DMS114 treated with DMSO at 0.1 percent for 48 hours (cell line): ENCODE measurements around the gene BARX1.
"Not testable (repeated sequence)": the region's sequence is repeated elsewhere in the genome, so short reads cannot be mapped to it uniquely, and the experiment has no call there.

Source experiments
- DNase-seq: peaks from one replicate; lab custom pipeline; 2025; ENCODE audit not compliant: unreplicated experiment; lab: John Stamatoyannopoulos, UW

The BARX1 gene

GRCh38 chr9:93952784-93953495, 2.2 kb downstream of the BARX1 start:
- no peak for DNase-seq

- no peak for DNase-seq
Measured at GRCh38 chr9:93952119-93952783, 2.9 kb downstream of the BARX1 start.

GRCh38 chr9:93951655-93952118, 3.5 kb downstream of the BARX1 start:
- no peak for DNase-seq

- no peak for DNase-seq
Measured at GRCh38 chr9:93950619-93951601, 4.2 kb downstream of the BARX1 start.

- no peak for DNase-seq
Measured at GRCh38 chr9:93949694-93950449, 5.3 kb downstream of the BARX1 start.

GRCh38 chr9:93949073-93949693, 6.0 kb downstream of the BARX1 start:
- DNase-seq, result no peak

- DNase-seq, result no peak
Measured at GRCh38 chr9:93948441-93949072, 6.6 kb downstream of the BARX1 start.

GRCh38 chr9:93947409-93948070, 7.6 kb downstream of the BARX1 start:
- DNase-seq, result no peak

- no peak for DNase-seq
Measured at GRCh38 chr9:93946338-93946712, 8.8 kb downstream of the BARX1 start.

GRCh38 chr9:93945400-93946337, 9.5 kb downstream of the BARX1 start:
- DNase-seq, result no peak

- DNase-seq, result no peak
Measured at GRCh38 chr9:93944011-93944410, 11.1 kb downstream of the BARX1 start.

- DNase-seq, result no peak
Measured at GRCh38 chr9:93942161-93942560, 13.0 kb downstream of the BARX1 start.

- no peak for DNase-seq
Measured at GRCh38 chr9:93941493-93941892, 13.7 kb downstream of the BARX1 start.

- DNase-seq, result no peak
Measured at GRCh38 chr9:93940951-93941350, 14.2 kb downstream of the BARX1 start.

- DNase-seq, result not testable (repeated sequence)
Measured at GRCh38 chr9:93939589-93939988, 15.6 kb downstream of the BARX1 start.

- no peak for DNase-seq
Measured at GRCh38 chr9:93937193-93937592, 18.0 kb downstream of the BARX1 start.

GRCh38 chr9:93931905-93932304, 23.2 kb downstream of the BARX1 start:
- no peak for DNase-seq

GRCh38 chr9:93930070-93930469, 25.1 kb downstream of the BARX1 start:
- no peak for DNase-seq
